NOMO-1 treated with DMSO at 0.1 percent for 48 hours (cell line): ENCODE data around the gene SH3RF3.

Experiments used
- DNase-seq: peaks from one replicate; lab custom pipeline; 2025; ENCODE audit not compliant: unreplicated experiment; lab: John Stamatoyannopoulos, UW

SH3RF3 gene

GRCh38 chr2:109446278-109447131, 317.5 kb downstream of the SH3RF3 start:
- no peak for DNase-seq

- DNase-seq = no peak
These were observed 318.3 kb downstream of the SH3RF3 start for GRCh38 chr2:109447251-109447661.

- DNase-seq = no peak
These were observed 318.8 kb downstream of the SH3RF3 start for GRCh38 chr2:109447776-109448175.

- no peak for DNase-seq
These were observed 319.2 kb downstream of the SH3RF3 start for GRCh38 chr2:109448207-109448606.

GRCh38 chr2:109448946-109449788, 320.2 kb downstream of the SH3RF3 start:
- DNase-seq = no peak

GRCh38 chr2:109450574-109451273, 321.7 kb downstream of the SH3RF3 start:
- no peak for DNase-seq

- DNase-seq = no peak
These were observed 322.7 kb downstream of the SH3RF3 start for GRCh38 chr2:109451671-109452070.

GRCh38 chr2:109452318-109453305, 323.6 kb downstream of the SH3RF3 start:
- DNase-seq = no peak

- no peak for DNase-seq
These were observed 324.5 kb downstream of the SH3RF3 start for GRCh38 chr2:109453371-109453995.

- DNase-seq = no peak
These were observed 325.3 kb downstream of the SH3RF3 start for GRCh38 chr2:109454304-109454703.

- DNase-seq = no peak
These were observed 325.9 kb downstream of the SH3RF3 start for GRCh38 chr2:109454765-109455394.

GRCh38 chr2:109455731-109456691, 327.0 kb downstream of the SH3RF3 start:
- no peak for DNase-seq

GRCh38 chr2:109456776-109457175, 327.8 kb downstream of the SH3RF3 start:
- DNase-seq = no peak

GRCh38 chr2:109457366-109457765, 328.4 kb downstream of the SH3RF3 start:
- DNase-seq = no peak

GRCh38 chr2:109457794-109458193, 328.8 kb downstream of the SH3RF3 start:
- no peak for DNase-seq

GRCh38 chr2:109458512-109458911, 329.5 kb downstream of the SH3RF3 start:
- DNase-seq = no peak

- DNase-seq = no peak
These were observed 330.5 kb downstream of the SH3RF3 start for GRCh38 chr2:109459485-109459884.
